AML-193 (cell line): ENCODE results near the gene ISYNA1.
A peak's percentile ranks its signal among the peaks of the same experiment; 100 is the strongest.

Source experiments
- DNase-seq, 2 experiments: peaks; one replicate each; lab custom pipeline; 2025; lab: John Stamatoyannopoulos, UW

The ISYNA1 gene

DNA sequence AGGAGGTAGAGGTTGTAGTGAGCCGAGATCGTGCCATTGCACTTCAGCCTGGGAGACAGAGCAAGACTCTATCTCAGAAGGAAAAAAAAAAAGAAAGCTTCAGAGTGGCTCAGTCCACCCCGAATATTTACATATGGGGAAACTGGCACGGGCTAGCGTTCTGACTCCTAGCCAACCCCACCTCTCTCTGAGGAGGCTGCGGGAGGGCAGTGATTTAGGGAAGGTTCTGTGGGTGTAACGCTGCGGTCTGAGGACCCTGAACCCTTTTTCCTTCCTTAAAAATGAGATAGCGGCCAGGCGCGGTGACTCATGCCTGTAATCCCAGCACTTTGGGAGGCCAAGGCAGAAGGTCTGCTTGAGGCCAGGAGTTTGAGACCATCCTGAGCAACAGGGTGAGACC, 45.5 kb downstream of the ISYNA1 start:
- peak; percentile 61 to 68 for DNase-seq

- DNase-seq, result no peak
Measured at GRCh38 chr19:18391509-18392075, 46.3 kb downstream of the ISYNA1 start.

- DNase-seq, result no peak
Measured at GRCh38 chr19:18390065-18390907, 47.6 kb downstream of the ISYNA1 start.

DNA sequence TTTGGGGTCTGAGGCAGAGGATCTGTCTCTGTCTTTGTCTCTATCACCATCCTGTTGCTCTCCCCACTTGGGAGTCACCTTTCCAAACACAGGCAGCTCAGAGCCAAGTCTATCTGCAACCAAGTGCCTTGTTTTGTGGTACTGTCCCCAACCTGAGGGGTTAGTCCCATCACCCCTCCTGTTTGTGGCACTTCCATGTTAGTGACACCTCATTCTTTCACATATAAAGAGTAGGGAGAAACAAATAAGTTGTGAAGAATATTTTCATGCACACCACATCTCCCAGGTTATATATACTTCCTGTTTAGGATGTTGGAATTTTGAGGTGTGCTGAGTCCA, 48.2 kb downstream of the ISYNA1 start:
- DNase-seq, result no peak

DNA sequence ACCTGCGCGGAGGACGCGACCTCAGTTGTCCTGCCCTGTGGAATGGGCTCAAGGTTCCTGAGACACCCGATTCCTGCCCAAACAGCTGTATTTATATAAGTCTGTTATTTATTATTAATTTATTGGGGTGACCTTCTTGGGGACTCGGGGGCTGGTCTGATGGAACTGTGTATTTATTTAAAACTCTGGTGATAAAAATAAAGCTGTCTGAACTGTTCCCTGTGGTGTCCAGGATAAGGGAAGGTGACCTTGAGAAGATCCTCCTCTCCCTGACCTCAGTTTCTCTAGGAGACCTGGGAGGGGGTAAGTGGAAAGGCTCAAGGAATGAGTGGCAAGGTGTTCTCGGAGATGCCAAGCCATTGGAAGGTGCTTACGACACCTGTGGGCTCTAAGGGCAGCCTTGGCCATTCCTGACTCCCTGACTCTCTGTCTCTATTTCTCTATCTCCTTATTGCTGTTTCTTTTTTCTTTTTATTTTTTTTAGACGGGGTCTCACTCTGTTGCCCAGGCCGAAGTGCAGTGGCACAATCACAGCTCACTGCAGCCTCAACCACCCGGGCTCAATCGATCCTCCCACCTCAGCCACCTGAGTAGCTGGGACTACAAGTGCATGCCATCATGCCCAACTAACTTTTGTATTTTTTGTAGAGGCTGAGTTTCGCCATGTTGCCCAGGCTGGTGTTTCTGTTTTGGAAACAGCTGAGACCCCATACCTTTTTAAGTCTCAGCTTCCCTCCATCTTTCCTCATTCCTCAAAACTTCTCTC, 48.8 kb downstream of the ISYNA1 start:
- DNase-seq, result no peak

DNA sequence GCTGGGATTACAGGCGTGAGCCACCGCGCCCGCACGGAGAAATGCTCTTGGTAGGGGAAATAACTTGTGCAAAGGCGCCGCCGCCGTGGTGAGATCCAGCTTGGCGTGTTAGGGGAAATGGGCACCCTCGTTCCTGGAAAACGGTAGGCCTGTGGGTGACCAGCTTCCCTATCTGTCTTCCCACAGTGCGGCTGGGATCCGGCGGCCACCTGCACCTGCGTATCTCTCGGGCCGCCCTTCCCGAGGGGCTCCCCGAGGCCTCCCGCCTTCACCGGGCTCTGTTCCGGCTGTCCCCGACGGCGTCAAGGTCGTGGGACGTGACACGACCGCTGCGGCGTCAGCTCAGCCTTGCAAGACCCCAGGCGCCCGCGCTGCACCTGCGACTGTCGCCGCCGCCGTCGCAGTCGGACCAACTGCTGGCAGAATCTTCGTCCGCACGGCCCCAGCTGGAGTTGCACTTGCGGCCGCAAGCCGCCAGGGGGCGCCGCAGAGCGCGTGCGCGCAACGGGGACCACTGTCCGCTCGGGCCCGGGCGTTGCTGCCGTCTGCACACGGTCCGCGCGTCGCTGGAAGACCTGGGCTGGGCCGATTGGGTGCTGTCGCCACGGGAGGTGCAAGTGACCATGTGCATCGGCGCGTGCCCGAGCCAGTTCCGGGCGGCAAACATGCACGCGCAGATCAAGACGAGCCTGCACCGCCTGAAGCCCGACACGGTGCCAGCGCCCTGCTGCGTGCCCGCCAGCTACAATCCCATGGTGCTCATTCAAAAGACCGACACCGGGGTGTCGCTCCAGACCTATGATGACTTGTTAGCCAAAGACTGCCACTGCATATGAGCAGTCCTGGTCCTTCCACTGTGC, 49.6 kb downstream of the ISYNA1 start:
- DNase-seq, result peak; percentile 65 to 72

DNA sequence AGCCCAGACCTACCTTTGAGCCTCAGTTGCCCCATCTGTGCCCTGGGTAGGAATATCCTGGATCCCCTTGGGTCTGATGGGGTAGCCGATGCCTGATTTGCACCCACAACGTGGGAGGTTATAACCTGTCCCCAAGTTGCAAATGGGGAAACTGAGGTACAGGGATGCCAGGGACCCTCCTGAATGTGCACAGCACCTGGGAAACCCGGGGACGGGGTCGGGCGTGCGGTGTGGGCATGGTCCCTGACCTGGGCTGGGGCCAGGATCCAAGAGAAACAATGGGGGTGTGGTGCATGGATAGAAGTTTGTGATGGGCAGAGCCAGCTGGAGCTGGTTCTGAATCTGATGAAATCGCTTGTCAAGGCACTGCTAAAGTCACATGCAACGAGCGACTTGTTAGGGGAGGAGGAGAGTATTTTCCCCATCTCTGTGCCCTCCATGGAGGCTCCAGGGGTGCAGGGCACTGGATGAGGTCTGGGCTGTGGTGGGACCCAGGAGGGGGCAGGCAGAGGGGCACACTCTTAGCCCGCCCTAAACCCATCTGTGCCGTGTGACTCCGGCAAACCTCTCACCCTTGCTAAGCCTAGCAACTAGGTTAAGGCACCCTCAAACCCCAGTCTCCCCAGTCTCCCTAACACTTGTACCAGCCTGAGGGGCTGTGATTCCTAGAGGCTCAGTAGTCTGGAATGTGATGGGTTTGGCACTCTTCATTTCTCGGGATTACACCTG, 51.2 kb downstream of the ISYNA1 start:
- DNase-seq, result no peak

DNA sequence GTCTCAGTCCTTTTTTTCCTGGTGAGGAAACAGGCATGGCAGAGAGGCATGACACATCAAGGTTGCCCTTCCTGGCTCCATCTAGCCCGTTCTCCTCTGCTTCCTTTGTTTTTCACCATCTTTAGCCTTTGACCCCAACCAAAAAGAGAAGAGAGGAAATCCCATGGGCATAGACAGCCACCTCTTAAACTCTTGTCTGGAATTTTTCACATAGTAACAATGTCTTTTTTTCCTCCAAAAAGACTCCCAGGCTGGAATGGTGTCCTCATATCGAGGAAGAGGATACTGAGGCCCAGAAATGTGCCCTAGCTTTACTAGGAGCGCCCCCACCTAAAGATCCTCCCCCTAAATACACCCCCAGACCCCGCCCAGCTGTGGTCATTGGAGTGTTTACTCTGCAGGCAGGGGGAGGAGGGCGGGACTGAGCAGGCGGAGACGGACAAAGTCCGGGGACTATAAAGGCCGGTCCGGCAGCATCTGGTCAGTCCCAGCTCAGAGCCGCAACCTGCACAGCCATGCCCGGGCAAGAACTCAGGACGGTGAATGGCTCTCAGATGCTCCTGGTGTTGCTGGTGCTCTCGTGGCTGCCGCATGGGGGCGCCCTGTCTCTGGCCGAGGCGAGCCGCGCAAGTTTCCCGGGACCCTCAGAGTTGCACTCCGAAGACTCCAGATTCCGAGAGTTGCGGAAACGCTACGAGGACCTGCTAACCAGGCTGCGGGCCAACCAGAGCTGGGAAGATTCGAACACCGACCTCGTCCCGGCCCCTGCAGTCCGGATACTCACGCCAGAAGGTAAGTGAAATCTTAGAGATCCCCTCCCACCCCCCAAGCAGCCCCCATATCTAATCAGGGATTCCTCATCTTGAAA, 52.0 kb downstream of the ISYNA1 start, which contains the start of gene GDF15:
TSS of gene GDF15 (plus strand) at position 484 of the 868 bp plus-strand sequence. CDS start at position 516, 32 bp downstream.
- DNase-seq, result no peak

DNA sequence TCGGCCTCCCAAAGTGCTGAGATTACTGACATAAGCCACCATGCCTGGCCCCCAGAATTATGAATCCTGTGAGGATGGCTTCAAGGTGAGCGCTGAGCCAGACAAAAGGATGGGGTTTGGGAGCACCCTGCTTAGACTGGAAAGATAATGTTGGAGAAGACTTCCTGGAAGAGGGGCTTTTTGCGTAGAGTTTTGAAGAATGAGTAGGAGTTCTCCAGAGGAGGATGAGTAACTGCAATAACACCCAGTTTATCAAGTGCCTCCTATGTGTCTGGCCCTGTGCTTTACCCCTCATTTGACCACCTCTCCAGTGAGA, 52.6 kb downstream of the ISYNA1 start:
- DNase-seq, result no peak

- no peak for DNase-seq
Measured at GRCh38 chr19:18384775-18385174, 53.2 kb downstream of the ISYNA1 start.
